Measurements from ENCODE around the gene PPP2R5B. TPM values are rescaled to one million over a fixed set of nuclear protein-coding genes. Genes with fewer than 3 reads are reported as not detected.
A peak's percentile ranks its signal among the peaks of the same experiment; 100 is the strongest.

PPP2R5B gene
- total RNA-seq, 1 donor from 2014 or later, result 32.9 TPM

- H3K4me3 ChIP-seq (ENCODE audit: low read depth, low read length), result no peak overlapping the region
- no peak for DNase-seq (ENCODE audit: low read depth)
- TF ChIP-seq CTCF (conservative IDR thresholded peaks at IDR 0.05; ENCODE audit: low read depth, low read length), result no peak
Observed at GRCh38 chr11:64919627-64920026, 4.9 kb upstream of the PPP2R5B start.

- TF ChIP-seq CTCF (conservative IDR thresholded peaks at IDR 0.05; ENCODE audit: low read depth, low read length), result no peak
- H3K4me3 ChIP-seq (ENCODE audit: low read depth, low read length), result no peak overlapping the region
- no peak for DNase-seq (ENCODE audit: low read depth)
Observed at GRCh38 chr11:64920124-64920523, 4.4 kb upstream of the PPP2R5B start.

- TF ChIP-seq CTCF (conservative IDR thresholded peaks at IDR 0.05; ENCODE audit: low read depth, low read length), result no peak
- DNase-seq (ENCODE audit: low read depth), result no peak
- no peak overlapping the region for H3K4me3 ChIP-seq (ENCODE audit: low read depth, low read length)
Observed at GRCh38 chr11:64921384-64921783, 3.1 kb upstream of the PPP2R5B start.

- H3K4me3 ChIP-seq (ENCODE audit: low read depth, low read length), result no peak overlapping the region
- TF ChIP-seq CTCF (conservative IDR thresholded peaks at IDR 0.05; ENCODE audit: low read depth, low read length), result no peak
Observed at GRCh38 chr11:64923151-64923661, 1.3 kb upstream of the PPP2R5B start.

GRCh38 chr11:64924910-64925284 lies 408 bp downstream of the PPP2R5B start:
- no peak for TF ChIP-seq CTCF (conservative IDR thresholded peaks at IDR 0.05; ENCODE audit: low read depth, low read length)

More at GRCh38 chr11:64923151-64923661, 1.3 kb upstream of the PPP2R5B start:
- DNase-seq (ENCODE audit: low read depth), result no peak

GRCh38 chr11:64925536-64926436 lies 1.3 kb downstream of the PPP2R5B start:
- DNase-seq (ENCODE audit: low read depth), result no peak
- TF ChIP-seq CTCF (conservative IDR thresholded peaks at IDR 0.05; ENCODE audit: low read depth, low read length), result no peak
- peak overlapping the region; percentile 94 for H3K4me3 ChIP-seq (ENCODE audit: low read depth, low read length)

More at GRCh38 chr11:64924910-64925284, 408 bp downstream of the PPP2R5B start:
- no peak for DNase-seq (ENCODE audit: low read depth)
- H3K4me3 ChIP-seq (ENCODE audit: low read depth, low read length), result peak overlapping the region; percentile 94

All from epithelial cell of proximal tubule (primary cell).